ENCODE data around the gene TMEM154. TPM values are rescaled to one million over a fixed set of nuclear protein-coding genes. Genes with fewer than 3 reads are reported as not detected.

TMEM154 gene
- total and polyA plus RNA-seq, 4 donors, result 1.6 to 18.9 (median 8.5) TPM

DNA sequence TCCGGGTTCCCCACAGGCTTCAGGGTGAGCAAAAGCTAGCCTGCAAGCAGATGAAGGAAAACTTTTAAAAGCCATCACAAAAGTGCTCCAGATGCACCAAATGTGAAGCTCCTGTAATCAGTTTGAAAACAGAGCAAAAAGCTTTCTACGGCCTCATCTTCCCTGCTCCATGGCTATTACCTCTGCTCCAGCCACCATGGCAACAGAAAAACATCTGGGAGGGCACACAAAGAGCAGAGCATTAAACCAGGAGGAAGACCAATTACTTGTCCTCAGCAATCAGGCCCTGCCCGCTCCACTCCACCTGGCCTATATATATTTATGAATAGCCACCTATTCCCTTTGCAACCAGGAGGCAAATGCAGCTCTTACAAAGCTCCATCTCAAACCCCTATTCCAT is 33.6 kb downstream of the TMEM154 start:
- 91% methylated on average over 3 of the region's 3 CpGs for WGBS, 2 donors
- H3K4me3 ChIP-seq, result no peak overlapping the region
- ATAC-seq (ENCODE audit: insufficient read depth, low FRiP score), result no peak

DNA sequence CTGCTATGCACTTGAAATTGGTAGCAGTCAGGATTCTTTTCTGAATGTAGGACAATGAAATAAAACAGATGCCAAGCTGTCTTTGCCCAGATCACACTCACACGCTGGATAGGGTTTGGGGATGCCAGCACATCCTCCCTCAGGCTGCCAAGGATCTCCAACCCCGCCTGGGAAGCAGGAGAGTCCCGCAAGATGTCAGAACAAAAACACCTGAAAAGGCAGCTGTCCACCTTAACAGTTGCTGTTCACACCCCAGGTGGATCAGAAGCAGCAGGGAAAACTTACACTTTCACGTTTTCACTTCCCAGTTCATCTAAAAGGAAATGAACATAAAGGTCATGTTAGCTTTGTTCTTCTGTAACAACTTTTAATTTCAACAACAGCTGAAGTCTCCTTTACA is 35.7 kb downstream of the TMEM154 start:
- 63 to 68% methylated on average over 4 of the region's 4 CpGs for WGBS, 2 donors

More for the DNA sequence above, 33.6 kb downstream of the TMEM154 start:
- TF ChIP-seq, protein P1, sequence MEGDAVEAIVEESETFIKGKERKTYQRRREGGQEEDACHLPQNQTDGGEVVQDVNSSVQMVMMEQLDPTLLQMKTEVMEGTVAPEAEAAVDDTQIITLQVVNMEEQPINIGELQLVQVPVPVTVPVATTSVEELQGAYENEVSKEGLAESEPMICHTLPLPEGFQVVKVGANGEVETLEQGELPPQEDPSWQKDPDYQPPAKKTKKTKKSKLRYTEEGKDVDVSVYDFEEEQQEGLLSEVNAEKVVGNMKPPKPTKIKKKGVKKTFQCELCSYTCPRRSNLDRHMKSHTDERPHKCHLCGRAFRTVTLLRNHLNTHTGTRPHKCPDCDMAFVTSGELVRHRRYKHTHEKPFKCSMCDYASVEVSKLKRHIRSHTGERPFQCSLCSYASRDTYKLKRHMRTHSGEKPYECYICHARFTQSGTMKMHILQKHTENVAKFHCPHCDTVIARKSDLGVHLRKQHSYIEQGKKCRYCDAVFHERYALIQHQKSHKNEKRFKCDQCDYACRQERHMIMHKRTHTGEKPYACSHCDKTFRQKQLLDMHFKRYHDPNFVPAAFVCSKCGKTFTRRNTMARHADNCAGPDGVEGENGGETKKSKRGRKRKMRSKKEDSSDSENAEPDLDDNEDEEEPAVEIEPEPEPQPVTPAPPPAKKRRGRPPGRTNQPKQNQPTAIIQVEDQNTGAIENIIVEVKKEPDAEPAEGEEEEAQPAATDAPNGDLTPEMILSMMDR (IDR thresholded peaks at IDR 0.05; ENCODE audit: control extremely low read depth, extremely low read depth), result no peak
- Histone ChIP-seq H3K27me3 (ENCODE audit: control insufficient read depth in 3 of 3, insufficient read depth in 3 of 3, low read length in 2 of 3) (no peaks in the 10 kb centered on the region), H3K9ac (ENCODE audit: insufficient read depth in 1 of 2, low read length in 2 of 2) (no peak overlapping the region), H3K36me3 (ENCODE audit: control insufficient read depth in 4 of 4, insufficient read depth in 4 of 4, low read length in 4 of 4) (no peaks in the 10 kb centered on the region), H3K9me3 (ENCODE audit: control insufficient read depth in 4 of 4, insufficient read depth in 3 of 4, low read length in 3 of 4) (no peaks in the 10 kb centered on the region), H3K27ac (ENCODE audit: low read depth in 1 of 2, low read length in 1 of 2) (no peak overlapping the region), H3K4me1 (ENCODE audit: control insufficient read depth in 5 of 5, insufficient read depth in 5 of 5, low read length in 5 of 5) (no peaks in the 10 kb centered on the region)
- DNase-seq, result no peak

DNA sequence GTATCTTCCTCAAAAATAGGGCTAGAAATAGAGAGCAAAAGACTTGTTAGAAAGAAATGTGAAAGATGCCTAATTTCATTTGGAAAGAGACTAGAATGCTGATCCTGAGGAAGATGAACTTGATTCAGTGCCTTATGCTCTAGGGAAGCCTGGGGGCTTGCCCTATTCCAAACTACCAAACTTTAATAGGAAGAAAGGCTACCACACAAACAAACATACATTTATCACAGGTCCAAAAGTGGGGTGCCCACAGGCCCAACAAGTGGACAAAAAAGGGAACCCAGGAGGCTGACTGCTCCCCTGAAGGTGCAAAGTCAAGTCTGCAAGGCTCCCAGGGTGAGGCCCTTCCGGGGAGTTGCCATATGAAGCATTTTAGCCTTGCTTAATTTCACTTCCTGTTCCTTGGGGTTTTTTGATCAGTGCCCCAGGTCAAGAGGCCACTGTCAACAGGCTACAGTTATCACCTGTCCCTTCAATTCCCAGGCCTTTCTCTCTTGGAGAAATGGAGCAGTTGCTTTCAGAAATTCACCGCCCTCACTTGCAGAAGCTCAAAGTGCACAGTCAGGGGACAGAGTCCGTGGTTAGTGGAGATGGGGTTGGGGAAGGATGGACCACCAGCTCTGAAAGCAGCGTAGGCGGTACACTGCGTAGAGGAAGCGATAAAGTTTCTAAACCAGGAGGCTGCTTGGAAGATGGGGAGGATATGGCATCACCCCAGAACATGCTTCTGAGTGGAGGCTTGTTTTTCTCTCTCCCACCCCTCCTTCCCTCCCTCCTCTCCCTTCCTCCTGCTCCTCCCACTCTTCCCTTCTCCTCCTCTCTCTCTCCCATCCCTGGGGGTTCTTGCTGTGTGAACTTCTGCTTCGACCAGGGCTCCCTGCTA is 36.4 kb downstream of the TMEM154 start:
- Histone ChIP-seq H3K36me3 (ENCODE audit: control insufficient read depth in 4 of 4, insufficient read depth in 4 of 4, low read length in 4 of 4) (no peaks in the 10 kb centered on the region), H3K27ac (ENCODE audit: low read depth in 1 of 2, low read length in 1 of 2) (peak overlapping the region in 1 of 2 donors; percentile 2), H3K4me3 (no peak overlapping the region), H3K4me1 (ENCODE audit: control insufficient read depth in 5 of 5, insufficient read depth in 5 of 5, low read length in 5 of 5) (peaks cover 0 to 9% (median 0%) of the 10 kb centered on the region in 5 donors), H3K27me3 (ENCODE audit: control insufficient read depth in 3 of 3, insufficient read depth in 3 of 3, low read length in 2 of 3) (no peaks in the 10 kb centered on the region), H3K9me3 (ENCODE audit: control insufficient read depth in 4 of 4, insufficient read depth in 3 of 4, low read length in 3 of 4) (no peaks in the 10 kb centered on the region), H3K9ac (ENCODE audit: insufficient read depth in 1 of 2, low read length in 2 of 2) (no peak overlapping the region)
- WGBS, 2 donors, result 31 to 64% methylated on average over 8 of the region's 8 CpGs
- TF ChIP-seq, protein P1 (IDR thresholded peaks at IDR 0.05; ENCODE audit: control extremely low read depth, extremely low read depth), result no peak
- DNase-seq (peak in 1 of 3 donors; percentile 6), ATAC-seq (ENCODE audit: insufficient read depth, low FRiP score) (peak; percentile 62)

More for the DNA sequence above, 35.7 kb downstream of the TMEM154 start:
- ATAC-seq (ENCODE audit: insufficient read depth, low FRiP score) (no peak), DNase-seq (no peak)
- Histone ChIP-seq H3K27me3 (ENCODE audit: control insufficient read depth in 3 of 3, insufficient read depth in 3 of 3, low read length in 2 of 3) (no peaks in the 10 kb centered on the region), H3K4me3 (no peak overlapping the region), H3K36me3 (ENCODE audit: control insufficient read depth in 4 of 4, insufficient read depth in 4 of 4, low read length in 4 of 4) (no peaks in the 10 kb centered on the region), H3K4me1 (ENCODE audit: control insufficient read depth in 5 of 5, insufficient read depth in 5 of 5, low read length in 5 of 5) (peaks cover 0 to 9% (median 0%) of the 10 kb centered on the region in 5 donors), H3K9me3 (ENCODE audit: control insufficient read depth in 4 of 4, insufficient read depth in 3 of 4, low read length in 3 of 4) (no peaks in the 10 kb centered on the region), H3K9ac (ENCODE audit: insufficient read depth in 1 of 2, low read length in 2 of 2) (no peak overlapping the region), H3K27ac (ENCODE audit: low read depth in 1 of 2, low read length in 1 of 2) (no peak overlapping the region)
- TF ChIP-seq, protein P1 (IDR thresholded peaks at IDR 0.05; ENCODE audit: control extremely low read depth, extremely low read depth), result no peak

All from lung (tissue), 12 donors.